ENCODE results near the gene PCA3. TPM values are rescaled to one million over a fixed set of nuclear protein-coding genes. Genes with fewer than 3 reads are reported as not detected.

The PCA3 gene
- polyA plus RNA-seq, 2 of the 4 experiments (the other 2 are of a cell fraction): not detected

DNA sequence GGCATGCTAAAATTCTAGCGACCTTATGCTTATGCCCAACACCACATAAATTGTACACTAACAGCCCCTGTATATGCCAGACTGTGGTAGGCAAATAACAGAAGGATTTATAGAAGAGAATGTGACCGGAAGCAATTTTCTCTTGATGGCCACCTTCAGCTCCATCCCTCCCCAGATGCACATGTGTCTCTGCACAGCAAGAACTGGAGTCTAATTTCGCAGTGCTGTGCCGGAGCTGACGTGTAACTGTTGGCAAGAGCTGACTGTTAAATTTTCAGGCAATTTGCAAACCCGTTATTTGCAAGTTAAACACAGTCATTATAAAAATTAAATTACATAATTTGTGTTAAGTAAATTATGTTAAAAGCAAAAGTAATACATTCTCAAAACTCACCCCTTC lies 48.4 kb downstream of the PCA3 start:
- Histone ChIP-seq H3K4me2 (no peak overlapping the region), H3K27ac (no peak overlapping the region), H3K4me1 (peaks cover 8% of the 10 kb centered on the region), H3K4me3 (no peak overlapping the region), H3K9me3 (no peaks in the 10 kb centered on the region)
- TF ChIP-seq TFCP2L1 (CRISPR knock-in tag; IDR thresholded peaks at IDR 0.05) (no peak), ZNF302 (CRISPR knock-in tag; IDR thresholded peaks at IDR 0.05) (no peak), RFX5 (IDR thresholded peaks at IDR 0.05) (no peak), FOSB (CRISPR knock-in tag; IDR thresholded peaks at IDR 0.05) (no peak), RARB (CRISPR knock-in tag; IDR thresholded peaks at IDR 0.05) (no peak), BHLHE40 (IDR thresholded peaks at IDR 0.05; ENCODE audit: low read depth, low read length) (no peak), PHF8 (IDR thresholded peaks at IDR 0.05; ENCODE audit: borderline replicate concordance, low read depth) (no peak), CHD4 (IDR thresholded peaks at IDR 0.05; ENCODE audit: borderline replicate concordance) (no peak), FOSL2 (IDR thresholded peaks at IDR 0.05) (no peak), FOSL2 (CRISPR knock-in tag; IDR thresholded peaks at IDR 0.05) (no peak), CEBPB (IDR thresholded peaks at IDR 0.05) (no peak), HEYL (CRISPR knock-in tag; IDR thresholded peaks at IDR 0.05) (no peak), NFE2L2 (conservative IDR thresholded peaks at IDR 0.05; ENCODE audit: low read length) (no peak), HOXB13 (CRISPR knock-in tag; IDR thresholded peaks at IDR 0.05; ENCODE audit: low read depth) (no peak), HDAC2 (IDR thresholded peaks at IDR 0.05) (no peak), TP53 (CRISPR knock-in tag; IDR thresholded peaks at IDR 0.05) (no peak), JUN (IDR thresholded peaks at IDR 0.05) (no peak), MAFK (IDR thresholded peaks at IDR 0.05; ENCODE audit: partially characterized antibody) (no peak), E2F6 (IDR thresholded peaks at IDR 0.05; ENCODE audit: borderline replicate concordance, low read depth) (no peak), HOXA7 (CRISPR knock-in tag; IDR thresholded peaks at IDR 0.05) (no peak)
- TF ChIP-seq, protein P1, sequence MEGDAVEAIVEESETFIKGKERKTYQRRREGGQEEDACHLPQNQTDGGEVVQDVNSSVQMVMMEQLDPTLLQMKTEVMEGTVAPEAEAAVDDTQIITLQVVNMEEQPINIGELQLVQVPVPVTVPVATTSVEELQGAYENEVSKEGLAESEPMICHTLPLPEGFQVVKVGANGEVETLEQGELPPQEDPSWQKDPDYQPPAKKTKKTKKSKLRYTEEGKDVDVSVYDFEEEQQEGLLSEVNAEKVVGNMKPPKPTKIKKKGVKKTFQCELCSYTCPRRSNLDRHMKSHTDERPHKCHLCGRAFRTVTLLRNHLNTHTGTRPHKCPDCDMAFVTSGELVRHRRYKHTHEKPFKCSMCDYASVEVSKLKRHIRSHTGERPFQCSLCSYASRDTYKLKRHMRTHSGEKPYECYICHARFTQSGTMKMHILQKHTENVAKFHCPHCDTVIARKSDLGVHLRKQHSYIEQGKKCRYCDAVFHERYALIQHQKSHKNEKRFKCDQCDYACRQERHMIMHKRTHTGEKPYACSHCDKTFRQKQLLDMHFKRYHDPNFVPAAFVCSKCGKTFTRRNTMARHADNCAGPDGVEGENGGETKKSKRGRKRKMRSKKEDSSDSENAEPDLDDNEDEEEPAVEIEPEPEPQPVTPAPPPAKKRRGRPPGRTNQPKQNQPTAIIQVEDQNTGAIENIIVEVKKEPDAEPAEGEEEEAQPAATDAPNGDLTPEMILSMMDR (IDR thresholded peaks at IDR 0.05): no peak
- no peak for FAIRE-seq
- no peak for DNase-seq (ENCODE audit: low read depth in 1 of 2, low spot score in 1 of 2)
- ATAC-seq: no peak
- ChIA-PET POLR2A (no interaction called here), CTCF (interaction anchor here (0.7 to 12.7 kb wide), 9 partner anchors 56 to 354 kb away, joined by 3 to 309 read pairs (median 5); no protein-coding TSS in a partner anchor)
- 47% methylated on average over 6 of the region's 6 CpGs for WGBS (ENCODE audit: missing lambda C conversion rate)

DNA sequence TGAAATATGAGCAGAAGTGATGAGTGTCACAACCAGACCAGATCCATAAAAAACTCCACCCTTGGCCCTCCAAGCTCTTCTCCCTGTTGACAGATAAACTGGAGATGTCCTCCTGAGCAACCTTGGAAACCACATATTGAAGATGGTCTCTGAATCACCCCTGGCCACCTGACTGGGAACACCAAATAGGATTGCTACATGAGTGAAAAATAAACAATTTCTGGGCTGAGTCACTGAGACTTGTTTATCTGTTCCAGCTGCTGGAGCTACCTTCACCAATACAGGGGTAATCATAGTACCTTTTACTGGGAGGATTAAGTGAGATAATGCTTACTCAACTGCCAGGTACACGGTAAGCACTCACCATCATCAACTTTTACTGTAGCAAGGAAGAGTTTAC lies 53.3 kb downstream of the PCA3 start:
- WGBS (ENCODE audit: missing lambda C conversion rate): 29% methylated on average over 1 of the region's 1 CpG
- Histone ChIP-seq H3K27ac (peak overlapping the region; percentile 57 to 74; a peak in 4 of 6 replicates), H3K4me1 (peaks cover 21% of the 10 kb centered on the region), H3K4me3 (no peak overlapping the region), H3K4me2 (peak overlapping the region; percentile 61), H3K9me3 (no peaks in the 10 kb centered on the region)
- POLR2A ChIA-PET: no interaction called here
- FAIRE-seq: no peak
- peak; percentile 78 to 82 for ATAC-seq
- peak; percentile 15 to 73 for DNase-seq (ENCODE audit: low read depth in 1 of 2, low spot score in 1 of 2)
- CTCF ChIA-PET: interaction anchor here (0.7 to 2.1 kb wide), 5 partner anchors 68 to 192 kb away, joined by 3 to 5 read pairs (median 3); no protein-coding TSS in a partner anchor
- TF ChIP-seq, protein P2, sequence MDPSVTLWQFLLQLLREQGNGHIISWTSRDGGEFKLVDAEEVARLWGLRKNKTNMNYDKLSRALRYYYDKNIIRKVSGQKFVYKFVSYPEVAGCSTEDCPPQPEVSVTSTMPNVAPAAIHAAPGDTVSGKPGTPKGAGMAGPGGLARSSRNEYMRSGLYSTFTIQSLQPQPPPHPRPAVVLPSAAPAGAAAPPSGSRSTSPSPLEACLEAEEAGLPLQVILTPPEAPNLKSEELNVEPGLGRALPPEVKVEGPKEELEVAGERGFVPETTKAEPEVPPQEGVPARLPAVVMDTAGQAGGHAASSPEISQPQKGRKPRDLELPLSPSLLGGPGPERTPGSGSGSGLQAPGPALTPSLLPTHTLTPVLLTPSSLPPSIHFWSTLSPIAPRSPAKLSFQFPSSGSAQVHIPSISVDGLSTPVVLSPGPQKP (IDR thresholded peaks at IDR 0.05; ENCODE audit: low read depth, low read length): no peak
- TF ChIP-seq SREBF2 (IDR thresholded peaks at IDR 0.05): no peak
- TF ChIP-seq BHLHE40 (IDR thresholded peaks at IDR 0.05; ENCODE audit: low read depth, low read length): no peak
- TF ChIP-seq, protein P1 (IDR thresholded peaks at IDR 0.05): no peak
- no peak for TF ChIP-seq FOXS1 (CRISPR knock-in tag; IDR thresholded peaks at IDR 0.05)
- no peak for TF ChIP-seq RARB (CRISPR knock-in tag; IDR thresholded peaks at IDR 0.05)
- TF ChIP-seq JUN (IDR thresholded peaks at IDR 0.05): no peak
- TF ChIP-seq, protein P3, sequence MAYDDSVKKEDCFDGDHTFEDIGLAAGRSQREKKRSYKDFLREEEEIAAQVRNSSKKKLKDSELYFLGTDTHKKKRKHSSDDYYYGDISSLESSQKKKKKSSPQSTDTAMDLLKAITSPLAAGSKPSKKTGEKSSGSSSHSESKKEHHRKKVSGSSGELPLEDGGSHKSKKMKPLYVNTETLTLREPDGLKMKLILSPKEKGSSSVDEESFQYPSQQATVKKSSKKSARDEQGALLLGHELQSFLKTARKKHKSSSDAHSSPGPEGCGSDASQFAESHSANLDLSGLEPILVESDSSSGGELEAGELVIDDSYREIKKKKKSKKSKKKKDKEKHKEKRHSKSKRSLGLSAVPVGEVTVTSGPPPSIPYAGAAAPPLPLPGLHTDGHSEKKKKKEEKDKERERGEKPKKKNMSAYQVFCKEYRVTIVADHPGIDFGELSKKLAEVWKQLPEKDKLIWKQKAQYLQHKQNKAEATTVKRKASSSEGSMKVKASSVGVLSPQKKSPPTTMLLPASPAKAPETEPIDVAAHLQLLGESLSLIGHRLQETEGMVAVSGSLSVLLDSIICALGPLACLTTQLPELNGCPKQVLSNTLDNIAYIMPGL (CRISPR knock-in tag; IDR thresholded peaks at IDR 0.05; ENCODE audit: borderline replicate concordance): no peak
- peak; percentile 29; the same call in 1 of the 2 replicates for TF ChIP-seq FOSL2 (IDR thresholded peaks at IDR 0.05)
- TF ChIP-seq FOSL2 (CRISPR knock-in tag; IDR thresholded peaks at IDR 0.05): peak; percentile 67
- no peak for TF ChIP-seq POLR2A (IDR thresholded peaks at IDR 0.05; ENCODE audit: low read length)
- no peak for TF ChIP-seq KDM1A (IDR thresholded peaks at IDR 0.05; ENCODE audit: low read depth)
- no peak for TF ChIP-seq CBX2 (IDR thresholded peaks at IDR 0.05; ENCODE audit: borderline replicate concordance, low read depth)
- no peak for TF ChIP-seq MAFK (IDR thresholded peaks at IDR 0.05; ENCODE audit: partially characterized antibody)
- no peak for TF ChIP-seq JUNB (IDR thresholded peaks at IDR 0.05)
- no peak for TF ChIP-seq MYC (IDR thresholded peaks at IDR 0.05; ENCODE audit: borderline replicate concordance, low read length)
- TF ChIP-seq E2F6 (IDR thresholded peaks at IDR 0.05; ENCODE audit: borderline replicate concordance, low read depth): no peak
- no peak for TF ChIP-seq ZNF302 (CRISPR knock-in tag; IDR thresholded peaks at IDR 0.05)
- TF ChIP-seq CEBPB (IDR thresholded peaks at IDR 0.05): peak in 1 of 2 experiments; percentile 54; a peak in 1 of 4 replicates
